ENCODE measurements around the gene MYH6.

MYH6 gene

GRCh38 chr14:23406244-23406643, 1.8 kb downstream of the MYH6 start:
- no peak for TF ChIP-seq CTCF (IDR thresholded peaks at IDR 0.05; ENCODE audit: low read length)
- no peak for TF ChIP-seq EZH2 (IDR thresholded peaks at IDR 0.05; ENCODE audit: borderline replicate concordance, low read length)
- no peaks in the 10 kb centered on the region for H4K20me1 ChIP-seq (ENCODE audit: insufficient read depth, low read length)
- H3K27ac ChIP-seq (ENCODE audit: low read depth, low read length, poor library complexity, severe bottlenecking), result no peak overlapping the region
- H2AFZ ChIP-seq (ENCODE audit: low read length), result no peak overlapping the region
- no peaks in the 10 kb centered on the region for H3K4me1 ChIP-seq (ENCODE audit: insufficient read depth, low read length, severe bottlenecking)
- no peak overlapping the region for H3K4me2 ChIP-seq (ENCODE audit: low read length)
- H3K79me2 ChIP-seq (ENCODE audit: insufficient read depth, low read length), result no peaks in the 10 kb centered on the region
- no peaks in the 10 kb centered on the region for H3K9me2 ChIP-seq (ENCODE audit: low read depth, low read length)
- no peaks in the 10 kb centered on the region for H3F3A ChIP-seq (ENCODE audit: insufficient read depth, low read length)
- no peak overlapping the region for H3K4me3 ChIP-seq (ENCODE audit: low read depth, low read length, poor library complexity, severe bottlenecking)
- H3K9me3 ChIP-seq (ENCODE audit: low read length), result no peaks in the 10 kb centered on the region
- H3K9ac ChIP-seq (ENCODE audit: low read length), result no peak overlapping the region
- H3K27me3 ChIP-seq (ENCODE audit: insufficient read depth, low read length), result peaks cover 6% of the 10 kb centered on the region; the same call in 1 of the 2 replicates
- H3K36me3 ChIP-seq (ENCODE audit: insufficient read depth, low read length), result no peaks in the 10 kb centered on the region

- Histone ChIP-seq H3K79me2 (ENCODE audit: insufficient read depth, low read length) (no peaks in the 10 kb centered on the region), H3K27me3 (ENCODE audit: insufficient read depth, low read length) (peaks cover 6% of the 10 kb centered on the region; the same call in 1 of the 2 replicates), H3F3A (ENCODE audit: insufficient read depth, low read length) (no peaks in the 10 kb centered on the region), H3K4me1 (ENCODE audit: insufficient read depth, low read length, severe bottlenecking) (no peaks in the 10 kb centered on the region), H3K9me3 (ENCODE audit: low read length) (no peaks in the 10 kb centered on the region), H3K36me3 (ENCODE audit: insufficient read depth, low read length) (no peaks in the 10 kb centered on the region), H3K9me2 (ENCODE audit: low read depth, low read length) (no peaks in the 10 kb centered on the region), H2AFZ (ENCODE audit: low read length) (no peak overlapping the region), H3K4me3 (ENCODE audit: low read depth, low read length, poor library complexity, severe bottlenecking) (no peak overlapping the region), H4K20me1 (ENCODE audit: insufficient read depth, low read length) (no peaks in the 10 kb centered on the region), H3K9ac (ENCODE audit: low read length) (no peak overlapping the region), H3K27ac (ENCODE audit: low read depth, low read length, poor library complexity, severe bottlenecking) (no peak overlapping the region), H3K4me2 (ENCODE audit: low read length) (no peak overlapping the region)
- TF ChIP-seq CTCF (IDR thresholded peaks at IDR 0.05; ENCODE audit: low read length), result no peak
- no peak for TF ChIP-seq EZH2 (IDR thresholded peaks at IDR 0.05; ENCODE audit: borderline replicate concordance, low read length)
These were observed 2.5 kb downstream of the MYH6 start for GRCh38 chr14:23405516-23406025.

GRCh38 chr14:23405096-23405495, 3.0 kb downstream of the MYH6 start:
- H4K20me1 ChIP-seq (ENCODE audit: insufficient read depth, low read length), result no peaks in the 10 kb centered on the region
- H3K36me3 ChIP-seq (ENCODE audit: insufficient read depth, low read length), result no peaks in the 10 kb centered on the region
- H3K4me3 ChIP-seq (ENCODE audit: low read depth, low read length, poor library complexity, severe bottlenecking), result no peak overlapping the region
- no peak overlapping the region for H3K9ac ChIP-seq (ENCODE audit: low read length)
- no peaks in the 10 kb centered on the region for H3F3A ChIP-seq (ENCODE audit: insufficient read depth, low read length)
- no peaks in the 10 kb centered on the region for H3K9me2 ChIP-seq (ENCODE audit: low read depth, low read length)
- no peak overlapping the region for H2AFZ ChIP-seq (ENCODE audit: low read length)
- H3K4me2 ChIP-seq (ENCODE audit: low read length), result no peak overlapping the region
- no peaks in the 10 kb centered on the region for H3K79me2 ChIP-seq (ENCODE audit: insufficient read depth, low read length)
- H3K4me1 ChIP-seq (ENCODE audit: insufficient read depth, low read length, severe bottlenecking), result no peaks in the 10 kb centered on the region
- no peaks in the 10 kb centered on the region for H3K9me3 ChIP-seq (ENCODE audit: low read length)
- peaks cover 6% of the 10 kb centered on the region; the same call in 1 of the 2 replicates for H3K27me3 ChIP-seq (ENCODE audit: insufficient read depth, low read length)
- H3K27ac ChIP-seq (ENCODE audit: low read depth, low read length, poor library complexity, severe bottlenecking), result no peak overlapping the region
- TF ChIP-seq CTCF (IDR thresholded peaks at IDR 0.05; ENCODE audit: low read length), result no peak
- TF ChIP-seq EZH2 (IDR thresholded peaks at IDR 0.05; ENCODE audit: borderline replicate concordance, low read length), result no peak
